Vagina (tissue), 2 donors: ENCODE data around the gene AKR1C2. TPM values are rescaled to one million over a fixed set of nuclear protein-coding genes. Genes with fewer than 3 reads are reported as not detected.
A peak's percentile ranks its signal among the peaks of the same experiment; 100 is the strongest.
"Not testable (repeated sequence)": the region's sequence is repeated elsewhere in the genome, so short reads cannot be mapped to it uniquely, and the experiment has no call there.

Experiments used
- DNase-seq, 2 donors: peaks; one replicate each; pipeline ENCODE4 v3.0.0-alpha.2; 2017; ENCODE audit errors: extremely low spot score in 2 of 2
- H3K27ac ChIP-seq: fragments of 200-600 bp; sonication (generic); one replicate; pipeline ENCODE4 v1.5.1; 2019
- H3K27me3 ChIP-seq: fragments of 200-600 bp; sonication (generic); one replicate; pipeline ENCODE4 v1.5.1; 2019
- H3K36me3 ChIP-seq, 2 donors: fragments of 200-600 bp; sonication (generic); one replicate each; pipeline ENCODE4 v1.5.1; 2017 to 2019
- H3K4me1 ChIP-seq: fragments of 200-600 bp; sonication (generic); one replicate; pipeline ENCODE4 v1.5.1; 2019
- H3K4me3 ChIP-seq, 2 donors: fragments of 200-600 bp; sonication (generic); 1 replicate in 1 of 2; 2 replicates in 1 of 2; pipeline ENCODE4 v1.5.1; 2016 to 2019
- H3K9me3 ChIP-seq: fragments of 200-600 bp; sonication (generic); one replicate; pipeline ENCODE4 v1.5.1; 2019
- CTCF ChIP-seq, 3 experiments: fragments of 450-650 bp in 2 of 3; fragments of 200-600 bp in 1 of 3; sonication (generic) in 1 of 3; IDR thresholded peaks; one replicate each; pipeline ENCODE4 v1.5.1; 2017 to 2019; ENCODE audit warnings: antibody characterized with exemption in 3 of 3, mild to moderate bottlenecking in 2 of 3, moderate library complexity in 2 of 3
- POLR2A ChIP-seq, 2 donors: fragments of 450-650 bp; IDR thresholded peaks; one replicate each; pipeline ENCODE4 v1.6.1; 2017; ENCODE audit warnings: antibody characterized with exemption in 2 of 2, mild to moderate bottlenecking in 2 of 2, moderate library complexity in 2 of 2
- POLR2AphosphoS5 ChIP-seq, 2 donors: sonication (generic); formaldehyde crosslinking; IDR thresholded peaks; one replicate each; pipeline ENCODE4 v1.9.0; 2017; ENCODE audit warnings: antibody characterized with exemption in 2 of 2, mild to moderate bottlenecking in 2 of 2, low read depth in 1 of 2; ENCODE audit not compliant: insufficient read depth in 1 of 2
- intact Hi-C: fragments of 100-400 bp; cut with DNase I; formaldehyde crosslinking; loops from one replicate; pipeline ENCODE4 v1.15.1; 2023
- total RNA-seq: library from RNA; depleted of rRNA; stranded (reverse); fragments of >200 nt; gene quantifications from one replicate; pipeline ENCODE4 v1.2.3, GENCODE V29; 2016

Gene AKR1C2
- total RNA-seq, 1 donor from 2014 or later, result 104 TPM

DNA sequence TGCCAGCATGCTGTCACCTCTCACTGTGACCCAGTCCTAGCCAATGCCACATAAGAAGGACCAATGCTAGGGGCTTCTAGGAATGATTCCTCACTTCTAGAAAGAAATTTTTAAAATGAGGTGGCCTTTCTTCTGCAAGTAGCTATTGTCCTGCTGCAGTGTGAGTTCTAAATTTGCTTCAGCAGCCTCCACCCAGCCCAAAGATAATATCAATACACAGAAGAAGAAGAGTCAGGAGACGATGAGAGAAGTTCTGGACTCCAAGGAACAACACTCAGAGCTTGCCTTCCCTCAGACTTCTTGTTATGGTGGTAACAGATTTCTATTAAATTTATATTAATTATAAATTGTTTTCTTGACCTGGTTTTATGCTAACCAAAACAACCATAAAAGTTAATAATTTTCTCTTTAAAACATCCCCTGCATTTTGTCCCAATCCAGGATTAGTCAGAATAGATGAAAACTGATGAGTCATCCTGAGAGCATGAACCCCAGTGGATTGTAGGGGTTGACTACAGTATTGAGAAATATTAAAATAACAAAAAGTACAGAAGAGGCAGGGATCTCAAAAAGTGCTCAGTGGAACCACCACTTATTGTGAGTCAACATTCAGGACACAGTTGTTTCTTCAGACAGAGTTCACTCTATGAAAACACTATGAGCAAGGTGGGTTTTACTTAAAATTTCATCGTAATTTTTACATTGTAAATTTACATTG is 29.6 kb upstream of the AKR1C2 start:
- intact Hi-C loops, result no loop called here
- no peak overlapping the region for H3K4me3 ChIP-seq
- no peaks in the 10 kb centered on the region for H3K27me3 ChIP-seq
- no peak for DNase-seq
- peaks cover 9% of the 10 kb centered on the region for H3K9me3 ChIP-seq
- TF ChIP-seq CTCF (IDR thresholded peaks at IDR 0.05) (no peak), POLR2A (IDR thresholded peaks at IDR 0.05) (no peak), POLR2AphosphoS5 (IDR thresholded peaks at IDR 0.05; ENCODE audit: insufficient read depth in 1 of 2, low read depth in 1 of 2) (no peak)
- no peak overlapping the region for H3K27ac ChIP-seq
- H3K36me3 ChIP-seq, result no peaks in the 10 kb centered on the region
- no peaks in the 10 kb centered on the region for H3K4me1 ChIP-seq

GRCh38 chr10:5032444-5032843 is 28.8 kb upstream of the AKR1C2 start:
- H3K4me1 ChIP-seq, H3K27me3 ChIP-seq, H3K4me3 ChIP-seq, H3K9me3 ChIP-seq, intact Hi-C loops, DNase-seq, H3K36me3 ChIP-seq, H3K27ac ChIP-seq: not testable (repeated sequence)

GRCh38 chr10:5031588-5031987 is 27.9 kb upstream of the AKR1C2 start:
- H3K27ac ChIP-seq, DNase-seq: not testable (repeated sequence)

GRCh38 chr10:5030989-5031388 is 27.3 kb upstream of the AKR1C2 start:
- TF ChIP-seq POLR2A (IDR thresholded peaks at IDR 0.05) (no peak), CTCF (IDR thresholded peaks at IDR 0.05) (no peak), POLR2AphosphoS5 (IDR thresholded peaks at IDR 0.05; ENCODE audit: insufficient read depth in 1 of 2, low read depth in 1 of 2) (no peak)
- intact Hi-C loops, result no loop called here
- H3K4me3 ChIP-seq, result no peak overlapping the region
- no peaks in the 10 kb centered on the region for H3K4me1 ChIP-seq
- no peak for DNase-seq
- H3K27ac ChIP-seq, result no peak overlapping the region
- no peaks in the 10 kb centered on the region for H3K27me3 ChIP-seq
- peaks cover 9% of the 10 kb centered on the region for H3K9me3 ChIP-seq
- H3K36me3 ChIP-seq, result no peaks in the 10 kb centered on the region

More at GRCh38 chr10:5031588-5031987, 27.9 kb upstream of the AKR1C2 start:
- H3K27me3 ChIP-seq, H3K4me3 ChIP-seq, H3K9me3 ChIP-seq, H3K4me1 ChIP-seq, intact Hi-C loops, H3K36me3 ChIP-seq: not testable (repeated sequence)

DNA sequence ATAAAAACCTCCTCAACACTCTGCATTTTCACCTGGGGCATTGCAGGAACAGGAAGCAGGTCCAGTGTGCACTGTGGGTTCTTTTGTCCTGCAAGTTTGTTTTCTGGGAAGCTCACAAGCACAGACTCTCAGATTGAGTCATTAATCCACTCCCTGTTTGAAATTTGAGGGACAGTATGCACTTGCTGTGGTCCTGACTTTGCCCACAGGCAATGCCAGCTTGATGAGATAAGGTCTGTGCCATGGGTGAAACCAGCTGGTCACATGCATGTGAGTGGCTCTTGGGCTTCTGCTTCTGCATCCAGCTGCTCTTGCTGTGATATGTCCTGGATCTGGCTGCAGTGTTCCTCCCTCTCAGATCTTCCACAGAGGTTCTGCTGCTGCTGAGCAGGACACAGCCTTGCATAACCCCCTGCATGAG is 21.8 kb upstream of the AKR1C2 start:
- H3K27me3 ChIP-seq, intact Hi-C loops, H3K27ac ChIP-seq, DNase-seq, H3K36me3 ChIP-seq, H3K4me1 ChIP-seq, H3K4me3 ChIP-seq, H3K9me3 ChIP-seq: not testable (repeated sequence)

GRCh38 chr10:5023177-5023805 is 19.6 kb upstream of the AKR1C2 start:
- Histone ChIP-seq H3K27ac (no peak overlapping the region), H3K4me1 (peaks cover 16% of the 10 kb centered on the region), H3K36me3 (no peaks in the 10 kb centered on the region), H3K4me3 (no peak overlapping the region), H3K27me3 (no peaks in the 10 kb centered on the region), H3K9me3 (no peaks in the 10 kb centered on the region)
- no peak for DNase-seq
- intact Hi-C loops, result no loop called here
- no peak for TF ChIP-seq POLR2AphosphoS5 (IDR thresholded peaks at IDR 0.05; ENCODE audit: insufficient read depth in 1 of 2, low read depth in 1 of 2)
- TF ChIP-seq POLR2A (IDR thresholded peaks at IDR 0.05), result no peak
- no peak for TF ChIP-seq CTCF (IDR thresholded peaks at IDR 0.05)

DNA sequence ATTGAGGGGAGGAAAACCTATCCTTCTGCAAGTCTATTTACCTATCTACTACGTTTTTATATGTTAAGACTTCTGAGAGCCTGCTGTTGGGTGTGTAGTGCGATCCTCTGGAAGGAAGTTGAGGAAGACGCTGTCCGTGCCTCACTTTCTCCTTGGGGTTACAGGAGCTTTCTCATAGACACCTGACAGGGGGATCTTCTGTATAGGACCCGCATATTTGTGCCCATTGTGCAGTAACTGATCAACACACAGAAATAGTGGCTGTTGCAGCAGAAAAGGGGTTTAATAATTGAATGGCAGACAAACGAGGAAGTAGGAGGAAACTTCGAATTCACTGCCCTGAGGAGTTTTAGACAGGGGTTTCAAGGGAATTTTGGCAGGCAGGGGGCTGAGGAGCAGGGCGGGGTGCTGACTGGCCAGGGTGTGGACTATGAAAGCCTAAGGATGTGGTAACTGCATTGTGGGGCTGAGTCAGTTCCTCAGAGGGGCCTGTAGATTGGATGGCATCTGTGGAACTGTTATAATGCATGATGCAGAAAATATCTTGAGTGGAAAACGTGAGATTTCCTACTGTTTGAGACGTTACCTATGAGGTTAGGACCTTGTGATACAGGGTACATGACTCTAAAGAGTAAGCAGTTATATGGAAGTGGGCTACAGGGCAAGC is 18.1 kb upstream of the AKR1C2 start:
- H3K27ac ChIP-seq, H3K27me3 ChIP-seq: not testable (repeated sequence)

DNA sequence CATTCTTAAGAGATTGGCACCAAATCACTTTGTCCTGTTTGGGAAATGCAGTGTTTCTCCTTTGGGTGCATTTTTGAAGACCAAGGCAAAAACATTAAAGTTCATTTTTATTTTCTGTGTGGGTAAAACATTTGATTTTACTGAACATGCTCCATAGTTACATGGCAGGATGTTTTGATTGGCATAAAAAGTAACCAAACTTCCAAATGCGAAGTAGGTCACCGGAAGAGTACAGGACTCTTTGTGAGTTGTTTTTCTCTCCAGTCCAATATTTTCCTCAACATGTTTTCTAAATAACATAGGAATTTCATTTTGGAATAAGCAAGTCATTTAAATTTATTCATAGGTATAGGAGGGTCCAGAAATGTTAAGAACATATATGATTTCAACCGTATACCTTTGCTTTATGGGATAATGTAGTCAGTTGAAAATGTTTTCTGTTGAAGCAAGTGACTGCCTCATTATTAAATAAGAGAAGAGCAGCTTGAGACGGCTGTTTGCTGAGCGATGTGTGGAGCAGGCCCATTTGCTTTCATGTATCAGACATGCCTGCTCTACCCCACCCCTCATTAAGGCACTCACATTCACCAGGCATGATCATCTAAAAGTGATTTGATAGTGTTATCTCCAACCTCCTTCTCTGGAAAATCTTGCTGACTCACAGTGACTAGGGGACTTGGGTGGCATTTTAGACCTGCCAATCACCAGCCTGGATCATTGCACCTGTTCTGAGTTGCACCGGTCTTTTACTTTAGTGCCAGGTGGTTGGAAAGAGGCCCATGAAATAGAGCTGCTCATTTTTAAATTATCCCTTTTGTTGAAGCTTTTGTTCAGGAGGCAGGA is 16.3 kb upstream of the AKR1C2 start:
- not testable (repeated sequence) for H3K9me3 ChIP-seq, H3K27me3 ChIP-seq, H3K36me3 ChIP-seq, DNase-seq, H3K4me3 ChIP-seq
- peaks cover 24% of the 10 kb centered on the region for H3K4me1 ChIP-seq
- intact Hi-C loops, result loop anchor here (5.0 kb wide), 1 partner anchor 78 kb away; no protein-coding TSS in a partner anchor
- peak overlapping the region; percentile 61 for H3K27ac ChIP-seq

More for the DNA sequence above, 18.1 kb upstream of the AKR1C2 start:
- DNase-seq, H3K9me3 ChIP-seq, H3K4me3 ChIP-seq, intact Hi-C loops, H3K36me3 ChIP-seq: not testable (repeated sequence)
- peaks cover 24% of the 10 kb centered on the region for H3K4me1 ChIP-seq
